OCI-LY3 (cell line): ENCODE data around the gene ANKS1B.

Experiments
- H2AFZ ChIP-seq: fragments of 200-600, 300-600 bp; shearing (Covaris generic); 2 replicates; pipeline ENCODE4 v1.6.0; 2014; ENCODE audit warnings: antibody characterized with exemption, low read depth, low read length
- H3K27ac ChIP-seq: fragments of 200-600, 300-600 bp; sonication (generic); 2 replicates; pipeline ENCODE4 v1.5.1; 2014; ENCODE audit warnings: mild to moderate bottlenecking, low read length, moderate library complexity, mixed read lengths
- H3K27me3 ChIP-seq: fragments of 200-600, 300-600 bp; sonication (generic); 2 replicates; pipeline ENCODE4 v1.6.1; 2014; ENCODE audit warnings: low read depth, low read length, mixed read lengths
- H3K36me3 ChIP-seq: fragments of 200-600, 300-600 bp; sonication (generic); replicated peaks from 2 replicates; pipeline ENCODE3; 2014; ENCODE audit warnings: low read depth, low read length, mixed read lengths
- H3K4me1 ChIP-seq: fragments of 300-600, 200-600 bp; sonication (generic); 2 replicates; pipeline ENCODE4 v1.6.1; 2014; ENCODE audit warnings: low read length, mixed read lengths
- H3K4me2 ChIP-seq: fragments of 200-600, 300-600 bp; sonication (generic); 2 replicates; pipeline ENCODE4 v1.6.1; 2014; ENCODE audit warnings: low read length, mixed read lengths
- H3K4me3 ChIP-seq: fragments of 300-600, 200-600 bp; sonication (generic); 2 replicates; pipeline ENCODE4 v1.5.1; 2014; ENCODE audit warnings: antibody characterized with exemption, mild to moderate bottlenecking, low read length, moderate library complexity
- H3K79me2 ChIP-seq: fragments of 300-600, 200-600 bp; shearing (Covaris generic); 2 replicates; pipeline ENCODE4 v1.6.1; 2014; ENCODE audit warnings: mild to moderate bottlenecking, low read length, mixed read lengths
- H3K9ac ChIP-seq: fragments of 300-600, 200-600 bp; shearing (Covaris generic); 2 replicates; pipeline ENCODE4 v1.6.0; 2014; ENCODE audit warnings: mild to moderate bottlenecking, low read length, moderate library complexity
- H3K9me3 ChIP-seq: fragments of 200-600, 300-600 bp; shearing (Covaris generic); 2 replicates; pipeline ENCODE4 v1.6.1; 2014; ENCODE audit warnings: low read length, mixed read lengths; ENCODE audit not compliant: insufficient read depth
- H4K20me1 ChIP-seq: fragments of 200-600, 300-600 bp; sonication (generic); 2 replicates; pipeline ENCODE4 v1.6.1; 2016; ENCODE audit warnings: low read length, mixed read lengths; ENCODE audit not compliant: insufficient read depth
- CTCF ChIP-seq: fragments of 200-600, 300-600 bp; sonication (generic); IDR thresholded peaks from 2 replicates; pipeline ENCODE4 v1.5.1; 2014; ENCODE audit warnings: antibody characterized with exemption, low read length, low read depth
- EZH2phosphoT487 ChIP-seq: fragments of 200-600 bp; shearing (Covaris generic); IDR thresholded peaks from 2 replicates; pipeline ENCODE4 v1.6.1; 2018; ENCODE audit warnings: antibody characterized with exemption, mixed run types, low read depth

Gene ANKS1B

GRCh38 chr12:99154216-99154982 lies 830.3 kb downstream of the ANKS1B start:
- H3K4me1 ChIP-seq, result peaks cover 16% of the 10 kb centered on the region
- no peak for TF ChIP-seq CTCF
- no peaks in the 10 kb centered on the region for H3K9me3 ChIP-seq
- H3K36me3 ChIP-seq, result no peaks in the 10 kb centered on the region
- no peak overlapping the region for H2AFZ ChIP-seq
- H3K4me3 ChIP-seq, result peak overlapping the region; percentile 69
- H3K27me3 ChIP-seq, result 0 out of 2 replicates have a peak, but pooled peaks cover 3% of the 10 kb centered on the region
- H3K4me2 ChIP-seq, result peak overlapping the region; percentile 70
- no peak overlapping the region for H3K27ac ChIP-seq
- H3K9ac ChIP-seq, result no peak overlapping the region
- no peaks in the 10 kb centered on the region for H4K20me1 ChIP-seq
- H3K79me2 ChIP-seq, result no peaks in the 10 kb centered on the region

- peak overlapping the region; percentile 33 for H3K4me3 ChIP-seq
- peak overlapping the region; percentile 70 for H3K4me2 ChIP-seq
- no peak overlapping the region for H3K9ac ChIP-seq
- H3K27ac ChIP-seq, result no peak overlapping the region
- peaks cover 26% of the 10 kb centered on the region for H3K4me1 ChIP-seq
- H3K36me3 ChIP-seq, result no peaks in the 10 kb centered on the region
- H4K20me1 ChIP-seq, result no peaks in the 10 kb centered on the region
- H3K79me2 ChIP-seq, result no peaks in the 10 kb centered on the region
- TF ChIP-seq CTCF, result no peak
- TF ChIP-seq EZH2phosphoT487, result no peak
- no peaks in the 10 kb centered on the region for H3K9me3 ChIP-seq
- H3K27me3 ChIP-seq, result 0 out of 2 replicates have a peak, but pooled peaks cover 3% of the 10 kb centered on the region
- no peak overlapping the region for H2AFZ ChIP-seq
Measured at GRCh38 chr12:99153293-99153692, 831.4 kb downstream of the ANKS1B start.

GRCh38 chr12:99152337-99152736 lies 832.4 kb downstream of the ANKS1B start:
- Histone ChIP-seq H3K4me1 (peaks cover 35% of the 10 kb centered on the region), H3K4me3 (no peak overlapping the region), H2AFZ (no peak overlapping the region), H3K36me3 (no peaks in the 10 kb centered on the region), H3K9me3 (no peaks in the 10 kb centered on the region), H3K79me2 (no peaks in the 10 kb centered on the region), H4K20me1 (no peaks in the 10 kb centered on the region), H3K4me2 (no peak overlapping the region), H3K9ac (no peak overlapping the region), H3K27me3 (0 out of 2 replicates have a peak, but pooled peaks cover 3% of the 10 kb centered on the region), H3K27ac (no peak overlapping the region)
- TF ChIP-seq EZH2phosphoT487 (no peak), CTCF (no peak)

- Histone ChIP-seq H3K27me3 (0 out of 2 replicates have a peak, but pooled peaks cover 3% of the 10 kb centered on the region), H3K79me2 (no peaks in the 10 kb centered on the region), H4K20me1 (no peaks in the 10 kb centered on the region), H3K4me3 (no peak overlapping the region), H3K9ac (no peak overlapping the region), H3K9me3 (no peaks in the 10 kb centered on the region), H3K4me1 (peaks cover 41% of the 10 kb centered on the region), H3K4me2 (no peak overlapping the region), H3K27ac (no peak overlapping the region), H2AFZ (no peak overlapping the region), H3K36me3 (no peaks in the 10 kb centered on the region)
- no peak for TF ChIP-seq CTCF
- TF ChIP-seq EZH2phosphoT487, result no peak
Measured at GRCh38 chr12:99151744-99152143, 833.0 kb downstream of the ANKS1B start.
